Measurements from ENCODE around the gene UBE2D2.

The UBE2D2 gene

GRCh38 chr5:139552893-139553575, 8.1 kb upstream of the UBE2D2 start:
- no peaks in the 10 kb centered on the region for H3K27me3 ChIP-seq (ENCODE audit: control insufficient read depth, insufficient read depth, low read length)
- H3K36me3 ChIP-seq (ENCODE audit: control insufficient read depth, insufficient read depth, low read length): no peaks in the 10 kb centered on the region
- no peak overlapping the region for H3K9ac ChIP-seq (ENCODE audit: low read length)
- H3K4me1 ChIP-seq (ENCODE audit: control insufficient read depth, insufficient read depth, low read length): no peaks in the 10 kb centered on the region
- no peak overlapping the region for H3K4me3 ChIP-seq (ENCODE audit: low read length)
- no peak overlapping the region for H3K27ac ChIP-seq (ENCODE audit: low read depth, low read length)

- Histone ChIP-seq H3K27ac (ENCODE audit: low read depth, low read length) (no peak overlapping the region), H3K9ac (ENCODE audit: low read length) (no peak overlapping the region), H3K27me3 (ENCODE audit: control insufficient read depth, insufficient read depth, low read length) (no peaks in the 10 kb centered on the region), H3K4me3 (ENCODE audit: low read length) (no peak overlapping the region), H3K36me3 (ENCODE audit: control insufficient read depth, insufficient read depth, low read length) (no peaks in the 10 kb centered on the region), H3K4me1 (ENCODE audit: control insufficient read depth, insufficient read depth, low read length) (no peaks in the 10 kb centered on the region)
Observed at GRCh38 chr5:139554264-139554663, 6.9 kb upstream of the UBE2D2 start.

GRCh38 chr5:139557811-139558210, 3.3 kb upstream of the UBE2D2 start:
- H3K9ac ChIP-seq (ENCODE audit: low read length): no peak overlapping the region
- H3K4me1 ChIP-seq (ENCODE audit: control insufficient read depth, insufficient read depth, low read length): peaks cover 8% of the 10 kb centered on the region
- H3K27me3 ChIP-seq (ENCODE audit: control insufficient read depth, insufficient read depth, low read length): no peaks in the 10 kb centered on the region
- no peak overlapping the region for H3K27ac ChIP-seq (ENCODE audit: low read depth, low read length)
- no peaks in the 10 kb centered on the region for H3K36me3 ChIP-seq (ENCODE audit: control insufficient read depth, insufficient read depth, low read length)
- H3K4me3 ChIP-seq (ENCODE audit: low read length): no peak overlapping the region

- Histone ChIP-seq H3K27me3 (ENCODE audit: control insufficient read depth, insufficient read depth, low read length) (no peaks in the 10 kb centered on the region), H3K27ac (ENCODE audit: low read depth, low read length) (peak overlapping the region; percentile 97), H3K4me3 (ENCODE audit: low read length) (peak overlapping the region; percentile 88), H3K4me1 (ENCODE audit: control insufficient read depth, insufficient read depth, low read length) (peaks cover 13% of the 10 kb centered on the region), H3K9ac (ENCODE audit: low read length) (peak overlapping the region; percentile 86), H3K36me3 (ENCODE audit: control insufficient read depth, insufficient read depth, low read length) (no peaks in the 10 kb centered on the region)
Observed at GRCh38 chr5:139561655-139562451, 714 bp downstream of the UBE2D2 start.

- peaks cover 13% of the 10 kb centered on the region for H3K4me1 ChIP-seq (ENCODE audit: control insufficient read depth, insufficient read depth, low read length)
- H3K4me3 ChIP-seq (ENCODE audit: low read length): peak overlapping the region; percentile 62
- H3K9ac ChIP-seq (ENCODE audit: low read length): peak overlapping the region; percentile 49
- no peaks in the 10 kb centered on the region for H3K36me3 ChIP-seq (ENCODE audit: control insufficient read depth, insufficient read depth, low read length)
- H3K27ac ChIP-seq (ENCODE audit: low read depth, low read length): no peak overlapping the region
- no peaks in the 10 kb centered on the region for H3K27me3 ChIP-seq (ENCODE audit: control insufficient read depth, insufficient read depth, low read length)
Observed at GRCh38 chr5:139562847-139563246, 1.7 kb downstream of the UBE2D2 start.

GRCh38 chr5:139565411-139566305, 4.5 kb downstream of the UBE2D2 start:
- H3K4me3 ChIP-seq (ENCODE audit: low read length): no peak overlapping the region
- no peak overlapping the region for H3K27ac ChIP-seq (ENCODE audit: low read depth, low read length)
- H3K9ac ChIP-seq (ENCODE audit: low read length): no peak overlapping the region
- peaks cover 5% of the 10 kb centered on the region for H3K36me3 ChIP-seq (ENCODE audit: control insufficient read depth, insufficient read depth, low read length)
- no peaks in the 10 kb centered on the region for H3K27me3 ChIP-seq (ENCODE audit: control insufficient read depth, insufficient read depth, low read length)
- H3K4me1 ChIP-seq (ENCODE audit: control insufficient read depth, insufficient read depth, low read length): peaks cover 11% of the 10 kb centered on the region

GRCh38 chr5:139566611-139567010, 5.5 kb downstream of the UBE2D2 start:
- peaks cover 5% of the 10 kb centered on the region for H3K36me3 ChIP-seq (ENCODE audit: control insufficient read depth, insufficient read depth, low read length)
- no peak overlapping the region for H3K9ac ChIP-seq (ENCODE audit: low read length)
- H3K27ac ChIP-seq (ENCODE audit: low read depth, low read length): no peak overlapping the region
- H3K27me3 ChIP-seq (ENCODE audit: control insufficient read depth, insufficient read depth, low read length): no peaks in the 10 kb centered on the region
- peaks cover 10% of the 10 kb centered on the region for H3K4me1 ChIP-seq (ENCODE audit: control insufficient read depth, insufficient read depth, low read length)
- H3K4me3 ChIP-seq (ENCODE audit: low read length): no peak overlapping the region

GRCh38 chr5:139569270-139569955, 8.3 kb downstream of the UBE2D2 start:
- no peak overlapping the region for H3K27ac ChIP-seq (ENCODE audit: low read depth, low read length)
- no peak overlapping the region for H3K4me3 ChIP-seq (ENCODE audit: low read length)
- peaks cover 5% of the 10 kb centered on the region for H3K36me3 ChIP-seq (ENCODE audit: control insufficient read depth, insufficient read depth, low read length)
- no peaks in the 10 kb centered on the region for H3K4me1 ChIP-seq (ENCODE audit: control insufficient read depth, insufficient read depth, low read length)
- no peak overlapping the region for H3K9ac ChIP-seq (ENCODE audit: low read length)
- H3K27me3 ChIP-seq (ENCODE audit: control insufficient read depth, insufficient read depth, low read length): no peaks in the 10 kb centered on the region

- Histone ChIP-seq H3K27me3 (ENCODE audit: control insufficient read depth, insufficient read depth, low read length) (no peaks in the 10 kb centered on the region), H3K4me1 (ENCODE audit: control insufficient read depth, insufficient read depth, low read length) (no peaks in the 10 kb centered on the region), H3K9ac (ENCODE audit: low read length) (no peak overlapping the region), H3K36me3 (ENCODE audit: control insufficient read depth, insufficient read depth, low read length) (peaks cover 5% of the 10 kb centered on the region), H3K4me3 (ENCODE audit: low read length) (no peak overlapping the region), H3K27ac (ENCODE audit: low read depth, low read length) (no peak overlapping the region)
Observed at GRCh38 chr5:139571543-139571942, 10.4 kb downstream of the UBE2D2 start.

- H3K27ac ChIP-seq (ENCODE audit: low read depth, low read length): no peak overlapping the region
- no peak overlapping the region for H3K9ac ChIP-seq (ENCODE audit: low read length)
- no peak overlapping the region for H3K4me3 ChIP-seq (ENCODE audit: low read length)
- H3K27me3 ChIP-seq (ENCODE audit: control insufficient read depth, insufficient read depth, low read length): no peaks in the 10 kb centered on the region
- H3K4me1 ChIP-seq (ENCODE audit: control insufficient read depth, insufficient read depth, low read length): no peaks in the 10 kb centered on the region
- H3K36me3 ChIP-seq (ENCODE audit: control insufficient read depth, insufficient read depth, low read length): peaks cover 5% of the 10 kb centered on the region
Observed at GRCh38 chr5:139571966-139572365, 10.8 kb downstream of the UBE2D2 start.

- H3K36me3 ChIP-seq (ENCODE audit: control insufficient read depth, insufficient read depth, low read length): peaks cover 3% of the 10 kb centered on the region
- H3K9ac ChIP-seq (ENCODE audit: low read length): no peak overlapping the region
- H3K4me3 ChIP-seq (ENCODE audit: low read length): no peak overlapping the region
- peaks cover 6% of the 10 kb centered on the region for H3K4me1 ChIP-seq (ENCODE audit: control insufficient read depth, insufficient read depth, low read length)
- H3K27me3 ChIP-seq (ENCODE audit: control insufficient read depth, insufficient read depth, low read length): no peaks in the 10 kb centered on the region
- H3K27ac ChIP-seq (ENCODE audit: low read depth, low read length): no peak overlapping the region
Observed at GRCh38 chr5:139574641-139575312, 13.6 kb downstream of the UBE2D2 start.

Data from rectal smooth muscle tissue (tissue), 1 donor.